Urinary bladder (tissue), 4 donors: ENCODE results near the gene PDK4. TPM values are rescaled to one million over a fixed set of nuclear protein-coding genes. Genes with fewer than 3 reads are reported as not detected.

Experiments
- DNase-seq: peaks from one replicate; pipeline ENCODE4 v3.0.0-alpha.2; 2015; ENCODE audit errors: extremely low spot score
- H3K27ac ChIP-seq: one replicate; pipeline ENCODE4 v1.5.1; 2013; ENCODE audit warnings: low read depth, mild to moderate bottlenecking, moderate library complexity
- H3K36me3 ChIP-seq: one replicate; pipeline ENCODE4 v1.6.1; 2013; ENCODE audit warnings: mild to moderate bottlenecking, moderate library complexity; ENCODE audit not compliant: insufficient read depth
- H3K4me1 ChIP-seq: one replicate; pipeline ENCODE4 v1.6.1; 2013; ENCODE audit warnings: mild to moderate bottlenecking, moderate library complexity; ENCODE audit not compliant: insufficient read depth
- H3K4me3 ChIP-seq: one replicate; pipeline ENCODE4 v1.5.1; 2013; ENCODE audit warnings: low read depth, low read length
- WGBS: extraction: QIAGEN DNeasy Blood & Tissue Kit; methylation state at CpG from one replicate; pipeline ENCODE4 v1.1.7; 2013; 5-methylcytosine and 5-hydroxymethylcytosine counted together
- polyA plus RNA-seq: library from polyadenylated mRNA; stranded (reverse); fragments of 200-250 nt; gene quantifications from one replicate; pipeline ENCODE4 v1.2.3, GENCODE V29; 2013
- total RNA-seq: library from RNA; depleted of rRNA; stranded (reverse); fragments of >200 nt; gene quantifications from one replicate; pipeline ENCODE4 v1.2.3, GENCODE V29; 2014
- donor health status: healthy with polysubstance abuse.
- donor health status: healthy.

The PDK4 gene
- total and polyA plus RNA-seq, 2 donors, result 16.4 to 183 TPM

DNA sequence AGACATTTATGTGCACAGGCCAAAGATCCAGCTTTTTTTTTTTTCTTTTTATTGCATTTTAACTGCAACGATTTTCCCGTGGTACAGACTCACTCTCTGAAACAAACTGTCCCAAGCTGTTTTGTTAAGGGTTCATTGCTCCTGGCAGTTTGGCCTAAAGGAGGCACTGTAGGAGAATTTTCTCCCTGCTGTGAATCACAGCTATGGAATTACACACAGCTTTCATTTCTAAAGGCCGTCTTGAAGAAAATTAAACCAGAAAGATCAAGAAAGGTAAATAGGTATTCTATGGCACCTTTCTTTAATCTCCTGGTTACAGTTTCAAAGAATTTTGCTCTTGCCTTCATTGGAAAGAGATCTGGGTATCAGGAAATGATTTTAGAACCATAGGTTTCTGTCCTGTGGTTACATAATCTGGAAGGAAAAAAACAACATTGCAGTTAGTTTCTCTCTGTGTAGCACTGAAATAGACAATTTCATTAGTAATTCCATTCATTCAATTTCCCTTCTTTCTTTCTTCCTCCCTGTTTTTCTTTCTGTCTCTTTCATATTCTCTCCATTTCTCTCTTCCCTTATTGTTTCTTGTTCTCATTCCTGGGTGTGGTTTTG lies 51.2 kb downstream of the PDK4 start:
- DNase-seq, result peak; percentile 21

DNA sequence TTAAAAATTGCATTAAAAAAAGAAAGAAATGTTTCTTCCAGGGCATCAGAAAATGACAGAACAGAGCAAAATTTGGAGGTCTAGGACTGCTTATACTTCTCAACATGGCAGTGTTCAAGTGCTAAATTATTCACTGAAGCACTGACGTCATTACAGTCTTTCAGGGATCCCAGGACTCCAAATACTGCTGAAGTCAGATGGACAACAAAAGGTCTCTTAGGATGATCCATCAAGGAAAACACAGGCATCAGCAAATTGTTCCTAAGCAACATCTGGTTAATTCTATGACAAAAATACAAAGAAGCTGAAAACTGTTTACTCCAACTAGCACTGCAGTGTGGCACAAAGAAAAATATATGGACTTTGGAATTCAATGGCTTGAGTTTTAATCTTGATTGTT lies 52.1 kb downstream of the PDK4 start:
- 84% methylated on average over 1 of the region's 1 CpG for WGBS
- H3K4me1 ChIP-seq, result peaks cover 1% of the 10 kb centered on the region
- DNase-seq, result no peak
- H3K4me3 ChIP-seq, result no peak overlapping the region
- H3K36me3 ChIP-seq, result no peaks in the 10 kb centered on the region
- no peak overlapping the region for H3K27ac ChIP-seq

More for the DNA sequence above, 51.2 kb downstream of the PDK4 start:
- Histone ChIP-seq H3K27ac (peak overlapping the region; percentile 23), H3K4me3 (no peak overlapping the region), H3K4me1 (peaks cover 1% of the 10 kb centered on the region), H3K36me3 (no peaks in the 10 kb centered on the region)
- 6% methylated on average over 3 of the region's 3 CpGs for WGBS

DNA sequence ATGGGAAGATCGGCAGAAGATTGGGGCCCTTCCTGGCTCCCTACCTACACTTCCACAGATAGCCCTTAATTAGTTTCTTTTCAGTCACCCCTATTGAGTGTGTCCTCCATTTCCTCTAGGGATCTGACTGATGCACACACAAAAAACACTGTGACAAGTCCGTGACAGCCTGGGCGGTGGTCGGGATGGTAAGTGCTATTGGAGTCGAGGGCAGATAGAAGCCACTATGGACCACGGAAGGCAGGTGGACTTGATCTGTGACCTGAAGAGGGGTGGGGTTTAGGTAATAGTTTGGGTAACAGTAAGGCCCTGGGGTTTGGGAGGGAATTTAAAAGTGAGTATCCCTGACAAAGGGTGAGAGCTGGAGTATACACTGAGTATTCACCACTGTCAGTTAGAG lies 53.0 kb downstream of the PDK4 start:
- no peak overlapping the region for H3K27ac ChIP-seq
- H3K4me1 ChIP-seq, result peaks cover 1% of the 10 kb centered on the region
- no peaks in the 10 kb centered on the region for H3K36me3 ChIP-seq
- no peak for DNase-seq
- H3K4me3 ChIP-seq, result no peak overlapping the region
- WGBS, result 96% methylated on average over 6 of the region's 6 CpGs

DNA sequence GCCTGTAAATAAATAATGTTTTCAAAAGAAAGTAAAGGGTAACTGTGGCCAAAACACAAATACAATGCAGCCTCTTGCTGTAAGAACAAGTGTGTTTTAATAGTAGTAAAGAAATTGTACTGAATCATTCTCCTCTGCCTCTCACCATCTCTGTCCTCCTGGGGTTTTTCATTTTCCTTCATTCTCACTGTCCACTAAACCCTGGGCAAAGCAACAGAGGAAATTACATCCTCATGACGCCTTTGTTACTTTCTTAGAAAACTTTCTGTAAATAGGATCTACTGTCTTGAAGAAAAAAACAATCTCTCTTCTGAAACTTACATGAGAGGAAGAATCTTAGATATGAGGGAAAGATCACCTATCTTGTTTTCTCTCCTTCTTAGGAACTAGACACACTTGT lies 56.0 kb downstream of the PDK4 start:
- Histone ChIP-seq H3K36me3 (no peaks in the 10 kb centered on the region), H3K27ac (no peak overlapping the region), H3K4me1 (no peaks in the 10 kb centered on the region), H3K4me3 (no peak overlapping the region)
- DNase-seq, result no peak
- WGBS, result 54% methylated on average over 1 of the region's 1 CpG

DNA sequence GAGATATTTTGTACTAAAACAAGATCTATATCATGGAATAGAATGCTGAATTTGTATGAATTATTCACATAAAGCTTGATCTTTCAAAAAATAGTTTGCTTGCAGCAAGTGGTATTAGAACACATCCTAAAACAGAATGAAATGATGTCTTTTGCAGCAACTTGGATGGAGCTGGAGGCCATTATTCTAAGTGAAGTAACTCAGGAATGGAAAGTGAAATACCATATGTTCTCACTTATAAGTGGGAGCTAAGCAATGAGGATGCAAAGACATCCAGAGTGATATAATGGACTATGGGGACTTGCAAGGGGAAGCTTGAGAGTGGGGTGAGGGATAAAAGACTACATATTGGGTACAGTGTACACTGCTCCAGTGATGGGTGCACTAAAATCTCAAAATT lies 56.9 kb downstream of the PDK4 start:
- DNase-seq, result no peak
- no peak overlapping the region for H3K27ac ChIP-seq
- H3K4me1 ChIP-seq, result no peaks in the 10 kb centered on the region
- no peak overlapping the region for H3K4me3 ChIP-seq
- H3K36me3 ChIP-seq, result no peaks in the 10 kb centered on the region

DNA sequence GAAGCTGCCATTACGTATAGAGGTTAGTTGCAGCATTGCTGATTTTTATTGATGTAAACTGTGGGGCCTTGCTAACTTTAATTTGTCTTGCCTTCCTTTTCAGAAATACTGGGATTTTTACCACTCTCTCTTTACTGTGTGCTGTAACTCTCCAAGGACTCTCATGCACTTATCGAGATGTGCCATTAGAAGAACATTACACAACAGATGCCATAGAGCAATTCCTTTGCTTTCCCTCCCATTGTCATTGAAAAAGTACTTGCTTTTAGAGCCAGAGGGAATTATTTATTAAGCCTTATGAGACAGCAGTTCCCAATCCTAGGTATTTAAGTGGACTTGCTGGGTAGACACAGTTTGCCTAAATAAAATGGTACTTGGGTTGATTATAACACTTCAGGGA lies 58.8 kb downstream of the PDK4 start:
- WGBS, result 88% methylated on average over 2 of the region's 2 CpGs
- Histone ChIP-seq H3K4me1 (no peaks in the 10 kb centered on the region), H3K36me3 (no peaks in the 10 kb centered on the region), H3K4me3 (no peak overlapping the region), H3K27ac (no peak overlapping the region)
- DNase-seq, result no peak

DNA sequence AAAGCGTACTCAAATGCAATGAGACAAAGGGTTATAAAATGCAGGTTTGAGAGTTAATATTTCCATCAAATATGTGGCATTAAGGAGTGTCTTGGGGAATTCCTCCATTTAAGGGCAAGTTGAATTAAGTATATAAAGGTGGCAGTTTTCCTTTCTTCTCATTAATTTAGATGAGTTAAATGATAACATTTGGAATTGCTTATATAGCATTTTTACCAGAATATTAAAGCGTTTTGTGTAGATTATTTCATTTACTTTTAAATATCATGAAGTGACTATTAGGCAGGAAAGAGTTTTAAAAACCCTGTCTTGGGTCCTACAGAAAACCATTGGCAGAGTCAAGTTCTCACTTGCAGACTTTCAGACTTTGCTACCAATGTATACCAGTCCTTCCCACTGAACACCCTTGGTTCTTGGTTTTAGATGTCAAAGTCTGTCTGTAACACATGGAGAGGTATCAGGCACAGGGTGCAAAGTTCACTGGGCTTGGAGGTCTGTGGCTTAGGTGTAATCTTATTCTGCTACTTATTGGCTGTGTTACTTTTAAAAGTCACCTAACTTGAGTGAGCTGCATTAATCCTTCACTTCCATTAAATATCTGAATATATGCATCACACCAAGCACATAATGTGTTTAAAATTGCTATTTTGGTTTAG lies 59.5 kb downstream of the PDK4 start:
- Histone ChIP-seq H3K36me3 (no peaks in the 10 kb centered on the region), H3K4me1 (no peaks in the 10 kb centered on the region), H3K4me3 (no peak overlapping the region), H3K27ac (no peak overlapping the region)
- WGBS, result 92% methylated on average over 2 of the region's 2 CpGs
- no peak for DNase-seq

DNA sequence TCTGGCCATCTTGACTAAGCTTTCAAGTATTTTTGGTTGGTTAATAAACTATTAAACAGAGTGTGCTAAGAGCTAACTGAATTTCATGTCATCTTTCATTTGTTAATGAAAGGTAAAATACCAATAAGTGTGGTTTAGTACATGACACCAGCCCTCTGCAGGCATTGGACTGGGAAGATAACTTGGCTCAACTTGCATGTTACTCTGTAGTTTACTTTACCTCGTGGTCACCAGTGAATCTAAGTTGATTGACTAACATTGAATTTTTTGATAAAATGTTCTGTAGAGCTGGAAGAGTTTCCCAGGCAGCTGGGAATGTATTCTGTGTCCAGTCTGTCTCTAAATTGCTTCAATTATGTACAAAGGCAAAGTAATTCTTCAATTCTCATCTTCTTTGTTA lies 60.7 kb downstream of the PDK4 start:
- Histone ChIP-seq H3K36me3 (no peaks in the 10 kb centered on the region), H3K4me1 (no peaks in the 10 kb centered on the region), H3K27ac (no peak overlapping the region), H3K4me3 (no peak overlapping the region)
- no peak for DNase-seq
- 26% methylated on average over 1 of the region's 1 CpG for WGBS

GRCh38 chr7:95534796-95535195 lies 61.5 kb downstream of the PDK4 start:
- Histone ChIP-seq H3K4me3 (no peak overlapping the region), H3K4me1 (no peaks in the 10 kb centered on the region), H3K27ac (no peak overlapping the region), H3K36me3 (no peaks in the 10 kb centered on the region)
- DNase-seq, result no peak
- WGBS, result 68% methylated on average over 2 of the region's 2 CpGs

Other genes starting within 250 kb of the PDK4 start
- 3.7 TPM for gene PON3, start 200.1 kb downstream of the PDK4 start, total RNA-seq
- gene PON3, start 200.1 kb downstream of the PDK4 start, polyA plus RNA-seq, result 3.7 TPM
- gene PON2, start 161.5 kb downstream of the PDK4 start, total RNA-seq, result 130 TPM
- 53.7 TPM for gene PON2, start 161.5 kb downstream of the PDK4 start, polyA plus RNA-seq
- 1.9 TPM for gene ASB4, start 110.6 kb downstream of the PDK4 start, total RNA-seq
- gene ASB4, start 110.6 kb downstream of the PDK4 start, polyA plus RNA-seq, result 0.47 TPM
- gene DYNC1I1, start 176.0 kb upstream of the PDK4 start, total RNA-seq, result 2.2 TPM
- 34.4 TPM for gene DYNC1I1, start 176.0 kb upstream of the PDK4 start, polyA plus RNA-seq